WTC11 (cell line): ENCODE data around the gene LTBP1.

ENCODE experiments used
- EMX1 ChIP-seq: fragments of 250-450 bp; sonication (Bioruptor Pico); IDR thresholded peaks from 2 replicates; pipeline ENCODE4 v1.8.0; 2021; ENCODE audit warnings: mild to moderate bottlenecking
- MXD4 ChIP-seq: fragments of 250-450 bp; sonication (Bioruptor Pico); IDR thresholded peaks from 2 replicates; pipeline ENCODE4 v1.8.0; 2021; ENCODE audit warnings: mild to moderate bottlenecking, moderate library complexity, borderline replicate concordance
- NFE2L1 ChIP-seq: sonication (generic); formaldehyde crosslinking; IDR thresholded peaks from 2 replicates; pipeline ENCODE4 v1.8.1; 2023; ENCODE audit warnings: missing genetic modification reagents
- SP1 ChIP-seq: sonication (generic); formaldehyde crosslinking; conservative IDR thresholded peaks from 2 replicates; pipeline ENCODE4 v1.8.1; 2022; ENCODE audit warnings: missing genetic modification reagents
- ZNF138 ChIP-seq: sonication (generic); formaldehyde crosslinking; conservative IDR thresholded peaks from 2 replicates; pipeline ENCODE4 v1.8.1; 2022; ENCODE audit warnings: mild to moderate bottlenecking, moderate library complexity, missing genetic modification reagents
- TF ChIP-seq, protein P1 (sequence below): sonication (generic); formaldehyde crosslinking; IDR thresholded peaks from 2 replicates; pipeline ENCODE4 v1.8.1; 2023; ENCODE audit warnings: mild to moderate bottlenecking, missing genetic modification reagents
- TF ChIP-seq, protein P2 (sequence below): fragments of 200-600 bp; IDR thresholded peaks from 2 replicates; pipeline ENCODE4 v1.8.0; 2022; ENCODE audit warnings: antibody characterized with exemption
- TF ChIP-seq, protein P3 (sequence below): sonication (generic); formaldehyde crosslinking; conservative IDR thresholded peaks from 2 replicates; pipeline ENCODE4 v1.8.1; 2022; ENCODE audit warnings: mild to moderate bottlenecking, missing genetic modification reagents
- TF ChIP-seq, protein P4 (sequence below): sonication (generic); formaldehyde crosslinking; IDR thresholded peaks from 2 replicates; pipeline ENCODE4 v1.8.1; 2023; ENCODE audit warnings: mild to moderate bottlenecking, missing genetic modification reagents, moderate library complexity
- TF ChIP-seq, protein P5 (sequence below): sonication (generic); formaldehyde crosslinking; IDR thresholded peaks from 2 replicates; pipeline ENCODE4 v1.8.0; 2022; ENCODE audit warnings: mild to moderate bottlenecking, missing genetic modification reagents

DNA sequence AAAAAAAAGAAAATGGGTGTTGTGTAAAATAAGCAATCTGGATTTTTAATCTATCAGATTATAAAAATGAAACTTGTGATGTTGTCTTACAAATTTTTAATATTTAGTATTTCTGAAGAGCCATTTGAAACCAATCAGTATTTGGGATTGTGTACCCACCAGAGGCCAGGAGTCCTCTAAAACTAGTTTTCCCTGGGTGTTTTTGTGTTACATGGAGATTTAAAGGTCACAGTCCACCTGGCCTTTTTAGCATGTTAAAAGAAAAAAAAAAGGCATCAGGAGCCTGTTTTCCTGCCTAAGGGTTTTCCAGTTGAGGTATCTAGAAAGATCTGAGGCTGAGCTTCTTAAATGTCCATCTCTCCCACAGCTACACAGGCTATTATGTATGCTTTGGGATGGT lies 221.7 kb downstream of the LTBP1 start:
- TF ChIP-seq, protein P1, sequence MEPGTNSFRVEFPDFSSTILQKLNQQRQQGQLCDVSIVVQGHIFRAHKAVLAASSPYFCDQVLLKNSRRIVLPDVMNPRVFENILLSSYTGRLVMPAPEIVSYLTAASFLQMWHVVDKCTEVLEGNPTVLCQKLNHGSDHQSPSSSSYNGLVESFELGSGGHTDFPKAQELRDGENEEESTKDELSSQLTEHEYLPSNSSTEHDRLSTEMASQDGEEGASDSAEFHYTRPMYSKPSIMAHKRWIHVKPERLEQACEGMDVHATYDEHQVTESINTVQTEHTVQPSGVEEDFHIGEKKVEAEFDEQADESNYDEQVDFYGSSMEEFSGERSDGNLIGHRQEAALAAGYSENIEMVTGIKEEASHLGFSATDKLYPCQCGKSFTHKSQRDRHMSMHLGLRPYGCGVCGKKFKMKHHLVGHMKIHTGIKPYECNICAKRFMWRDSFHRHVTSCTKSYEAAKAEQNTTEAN, result no peak
- TF ChIP-seq, protein P2, sequence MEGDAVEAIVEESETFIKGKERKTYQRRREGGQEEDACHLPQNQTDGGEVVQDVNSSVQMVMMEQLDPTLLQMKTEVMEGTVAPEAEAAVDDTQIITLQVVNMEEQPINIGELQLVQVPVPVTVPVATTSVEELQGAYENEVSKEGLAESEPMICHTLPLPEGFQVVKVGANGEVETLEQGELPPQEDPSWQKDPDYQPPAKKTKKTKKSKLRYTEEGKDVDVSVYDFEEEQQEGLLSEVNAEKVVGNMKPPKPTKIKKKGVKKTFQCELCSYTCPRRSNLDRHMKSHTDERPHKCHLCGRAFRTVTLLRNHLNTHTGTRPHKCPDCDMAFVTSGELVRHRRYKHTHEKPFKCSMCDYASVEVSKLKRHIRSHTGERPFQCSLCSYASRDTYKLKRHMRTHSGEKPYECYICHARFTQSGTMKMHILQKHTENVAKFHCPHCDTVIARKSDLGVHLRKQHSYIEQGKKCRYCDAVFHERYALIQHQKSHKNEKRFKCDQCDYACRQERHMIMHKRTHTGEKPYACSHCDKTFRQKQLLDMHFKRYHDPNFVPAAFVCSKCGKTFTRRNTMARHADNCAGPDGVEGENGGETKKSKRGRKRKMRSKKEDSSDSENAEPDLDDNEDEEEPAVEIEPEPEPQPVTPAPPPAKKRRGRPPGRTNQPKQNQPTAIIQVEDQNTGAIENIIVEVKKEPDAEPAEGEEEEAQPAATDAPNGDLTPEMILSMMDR, result no peak
- TF ChIP-seq MXD4 (CRISPR knock-in tag) (no peak), ZNF138 (CRISPR knock-in tag) (no peak), EMX1 (no peak), SP1 (CRISPR knock-in tag) (no peak), NFE2L1 (CRISPR knock-in tag) (no peak)
- TF ChIP-seq, protein P3, sequence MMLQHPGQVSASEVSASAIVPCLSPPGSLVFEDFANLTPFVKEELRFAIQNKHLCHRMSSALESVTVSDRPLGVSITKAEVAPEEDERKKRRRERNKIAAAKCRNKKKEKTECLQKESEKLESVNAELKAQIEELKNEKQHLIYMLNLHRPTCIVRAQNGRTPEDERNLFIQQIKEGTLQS (CRISPR knock-in tag), result no peak
- TF ChIP-seq, protein P4, sequence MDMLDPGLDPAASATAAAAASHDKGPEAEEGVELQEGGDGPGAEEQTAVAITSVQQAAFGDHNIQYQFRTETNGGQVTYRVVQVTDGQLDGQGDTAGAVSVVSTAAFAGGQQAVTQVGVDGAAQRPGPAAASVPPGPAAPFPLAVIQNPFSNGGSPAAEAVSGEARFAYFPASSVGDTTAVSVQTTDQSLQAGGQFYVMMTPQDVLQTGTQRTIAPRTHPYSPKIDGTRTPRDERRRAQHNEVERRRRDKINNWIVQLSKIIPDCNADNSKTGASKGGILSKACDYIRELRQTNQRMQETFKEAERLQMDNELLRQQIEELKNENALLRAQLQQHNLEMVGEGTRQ (CRISPR knock-in tag), result no peak
- TF ChIP-seq, protein P5, sequence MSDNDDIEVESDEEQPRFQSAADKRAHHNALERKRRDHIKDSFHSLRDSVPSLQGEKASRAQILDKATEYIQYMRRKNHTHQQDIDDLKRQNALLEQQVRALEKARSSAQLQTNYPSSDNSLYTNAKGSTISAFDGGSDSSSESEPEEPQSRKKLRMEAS, result no peak
